ENCODE measurements around the gene PRKAG2. TPM values are rescaled to one million over a fixed set of nuclear protein-coding genes. Genes with fewer than 3 reads are reported as not detected.
A peak's percentile ranks its signal among the peaks of the same experiment; 100 is the strongest.

The PRKAG2 gene
- total and polyA plus RNA-seq, 2 of the 8 experiments (the other 6 are each of a cell fraction or from before 2014, with no cell fraction given): 7.5 to 18.1 TPM

GRCh38 chr7:151679881-151680612, 196.9 kb downstream of the PRKAG2 start:
- no peak overlapping the region for H3K27ac ChIP-seq (ENCODE audit: low read depth, low read length)
- H2BK5ac ChIP-seq (ENCODE audit: low read depth, low read length): no peak overlapping the region
- no peak overlapping the region for H4K5ac ChIP-seq (ENCODE audit: insufficient read length, low read depth, low read length)
- no peak overlapping the region for H4K8ac ChIP-seq (ENCODE audit: extremely low read depth, insufficient read depth, low read length)
- H2BK120ac ChIP-seq (replicated peaks; ENCODE audit: low read depth, low read length): no peak overlapping the region
- H3K4me1 ChIP-seq (replicated peaks in 1 of 4; ENCODE audit: control insufficient read depth in 3 of 4, insufficient read depth in 4 of 4, low read length in 3 of 4): no peaks in the 10 kb centered on the region
- no peak overlapping the region for H2BK15ac ChIP-seq (ENCODE audit: low read length)
- H2AK5ac ChIP-seq (ENCODE audit: low read depth, low read length): 0 out of 2 replicates have a peak overlapping the region, but pooled peaks have one; percentile 13
- no peaks in the 10 kb centered on the region for H3K36me3 ChIP-seq (ENCODE audit: control insufficient read depth in 2 of 4, insufficient read depth in 4 of 4, low read length in 3 of 4)
- ChIA-PET CTCF (ENCODE audit: partially characterized antibody) (interaction anchor here (0.6 to 1.6 kb wide), 6 partner anchors 9 to 501 kb away, joined by 3 to 7 read pairs (median 4); no protein-coding TSS in a partner anchor), POLR2A (ENCODE audit: partially characterized antibody) (no interaction called here)
- FAIRE-seq (no peak), DNase-seq (ENCODE audit: low read depth in 1 of 2, low spot score in 2 of 2) (no peak)
- no peaks in the 10 kb centered on the region for H3K9me3 ChIP-seq (ENCODE audit: insufficient read depth in 2 of 2, low read depth in 1 of 2, low read length in 1 of 2)
- H3K14ac ChIP-seq (ENCODE audit: insufficient read length): no peak overlapping the region
- no peak overlapping the region for H2AFZ ChIP-seq (ENCODE audit: low read length)
- TF ChIP-seq NRF1 (IDR thresholded peaks at IDR 0.05; ENCODE audit: low read depth, low read length) (no peak), CTCF (IDR thresholded peaks at IDR 0.05; ENCODE audit: control extremely low read depth in 1 of 3, insufficient read depth in 1 of 3, low read depth in 1 of 3, low read length in 3 of 3) (no peak), TEAD4 (IDR thresholded peaks at IDR 0.05; ENCODE audit: low read depth, low read length) (no peak), POLR2AphosphoS5 (IDR thresholded peaks at IDR 0.05; ENCODE audit: low read depth, low read length) (no peak), MAX (IDR thresholded peaks at IDR 0.05) (no peak), TAF7 (optimal IDR thresholded peaks at IDR 0.05; ENCODE audit: borderline replicate concordance, low read depth, low read length) (no peak), RAD21 (IDR thresholded peaks at IDR 0.05 in 1 of 2, conservative IDR thresholded peaks at IDR 0.05 in 1 of 2; ENCODE audit: low read depth in 2 of 2, low read length in 2 of 2) (no peak)
- H3K23me2 ChIP-seq (ENCODE audit: low read depth, low read length): no peaks in the 10 kb centered on the region
- H3K4ac ChIP-seq (replicated peaks; ENCODE audit: insufficient read length, low read depth, low read length): no peak overlapping the region
- H3K9ac ChIP-seq (replicated peaks in 1 of 4; ENCODE audit: extremely low read depth in 1 of 4, low read depth in 3 of 4, low read length in 3 of 4): no peak overlapping the region
- no peaks in the 10 kb centered on the region for H3K79me2 ChIP-seq (ENCODE audit: control insufficient read depth in 1 of 2, insufficient read depth in 2 of 2, low read length in 2 of 2)
- no peak overlapping the region for H3K56ac ChIP-seq (replicated peaks; ENCODE audit: insufficient read length, low read depth, low read length)
- no peaks in the 10 kb centered on the region for H3K27me3 ChIP-seq (replicated peaks in 1 of 4; ENCODE audit: control insufficient read depth in 3 of 4, extremely low read depth in 1 of 4, insufficient read depth in 3 of 4, low read length in 3 of 4)
- no peak overlapping the region for H2BK12ac ChIP-seq (ENCODE audit: low read depth, low read length)
- no peaks in the 10 kb centered on the region for H3K79me1 ChIP-seq (ENCODE audit: low read depth, low read length)
- 89% methylated on average over 11 of the region's 11 CpGs; no CpG with 5 or more reads in 1 of the 2 experiments for WGBS, 2 experiments (ENCODE audit: extremely low coverage in 1 of 2, insufficient coverage in 1 of 2, insufficient read length in 1 of 2, insufficient replicate concordance in 2 of 2, low coverage in 1 of 2, low lambda C conversion rate in 2 of 2, missing lambda C conversion rate in 1 of 2)
- no peak overlapping the region for H3K23ac ChIP-seq (ENCODE audit: insufficient read length)
- no peak overlapping the region for H4K91ac ChIP-seq (replicated peaks; ENCODE audit: insufficient read length, low read length)
- no peak overlapping the region for H3K18ac ChIP-seq (ENCODE audit: extremely low read depth, low read length)
- H3K4me3 ChIP-seq (ENCODE audit: extremely low read depth in 1 of 4, insufficient read depth in 2 of 4, low read depth in 3 of 4, low read length in 4 of 4): no peak overlapping the region
- no peaks in the 10 kb centered on the region for H4K20me1 ChIP-seq (replicated peaks in 1 of 2; ENCODE audit: control insufficient read depth in 1 of 2, insufficient read depth in 2 of 2, low read length in 2 of 2)
- H2BK20ac ChIP-seq (ENCODE audit: low read length): peak overlapping the region; percentile 9; the same call in 1 of the 2 replicates
- no peak overlapping the region for H3K4me2 ChIP-seq (ENCODE audit: insufficient read depth in 1 of 2, low read depth in 2 of 2, low read length in 2 of 2)

Data from H1 (cell line).